Measurements from ENCODE around the gene FAM180B.

FAM180B gene

GRCh38 chr11:47564933-47565339, 21.5 kb upstream of the FAM180B start:
- H3K4me2 ChIP-seq (ENCODE audit: low read length) = peak overlapping the region; percentile 93
- no peaks in the 10 kb centered on the region for H3F3A ChIP-seq (ENCODE audit: insufficient read depth, low read length)
- H3K4me3 ChIP-seq (ENCODE audit: low read depth, low read length, poor library complexity, severe bottlenecking) = peak overlapping the region; percentile 87
- TF ChIP-seq EZH2 (IDR thresholded peaks at IDR 0.05; ENCODE audit: borderline replicate concordance, low read length) (no peak), CTCF (IDR thresholded peaks at IDR 0.05; ENCODE audit: low read length) (no peak)
- H4K20me1 ChIP-seq (ENCODE audit: insufficient read depth, low read length) = no peaks in the 10 kb centered on the region
- H3K9me2 ChIP-seq (ENCODE audit: low read depth, low read length) = no peaks in the 10 kb centered on the region
- 0 out of 2 replicates have a peak overlapping the region, but pooled peaks have one; percentile 45 for H2AFZ ChIP-seq (ENCODE audit: low read length)
- peak overlapping the region; percentile 86 for H3K9ac ChIP-seq (ENCODE audit: low read length)
- H3K27me3 ChIP-seq (ENCODE audit: insufficient read depth, low read length) = no peaks in the 10 kb centered on the region
- H3K79me2 ChIP-seq (ENCODE audit: insufficient read depth, low read length) = peaks cover 21% of the 10 kb centered on the region
- no peaks in the 10 kb centered on the region for H3K9me3 ChIP-seq (ENCODE audit: low read length)
- H3K4me1 ChIP-seq (ENCODE audit: insufficient read depth, low read length, severe bottlenecking) = peaks cover 23% of the 10 kb centered on the region
- peaks cover 15% of the 10 kb centered on the region for H3K36me3 ChIP-seq (ENCODE audit: insufficient read depth, low read length)
- H3K27ac ChIP-seq (ENCODE audit: low read depth, low read length, poor library complexity, severe bottlenecking) = peak overlapping the region; percentile 65

GRCh38 chr11:47565340-47566148, 20.9 kb upstream of the FAM180B start, which contains the start of gene PTPMT1:
Gene PTPMT1, plus strand, starts transcription at chr11:47565599. Its CDS starts 24 bp downstream, at chr11:47565623.
- no peaks in the 10 kb centered on the region for H3K9me2 ChIP-seq (ENCODE audit: low read depth, low read length)
- H3K4me2 ChIP-seq (ENCODE audit: low read length) = peak within 1 kb of the TSS; percentile 93
- H3K27me3 ChIP-seq (ENCODE audit: insufficient read depth, low read length) = no peaks in the 10 kb centered on the region
- TF ChIP-seq CTCF (IDR thresholded peaks at IDR 0.05; ENCODE audit: low read length) (no peak), EZH2 (IDR thresholded peaks at IDR 0.05; ENCODE audit: borderline replicate concordance, low read length) (no peak)
- peaks cover 21% of the 10 kb centered on the region for H3K36me3 ChIP-seq (ENCODE audit: insufficient read depth, low read length)
- peak within 1 kb of the TSS; percentile 65 for H3K27ac ChIP-seq (ENCODE audit: low read depth, low read length, poor library complexity, severe bottlenecking)
- peaks cover 21% of the 10 kb centered on the region for H3K79me2 ChIP-seq (ENCODE audit: insufficient read depth, low read length)
- H2AFZ ChIP-seq (ENCODE audit: low read length) = 0 out of 2 replicates have a peak within 1 kb of the TSS, but pooled peaks have one; percentile 45
- H3K4me1 ChIP-seq (ENCODE audit: insufficient read depth, low read length, severe bottlenecking) = peaks cover 23% of the 10 kb centered on the region
- no peaks in the 10 kb centered on the region for H3K9me3 ChIP-seq (ENCODE audit: low read length)
- H3K9ac ChIP-seq (ENCODE audit: low read length) = peak within 1 kb of the TSS; percentile 86
- H3K4me3 ChIP-seq (ENCODE audit: low read depth, low read length, poor library complexity, severe bottlenecking) = peak within 1 kb of the TSS; percentile 87
- H3F3A ChIP-seq (ENCODE audit: insufficient read depth, low read length) = 0 out of 2 replicates have a peak, but pooled peaks cover 5% of the 10 kb centered on the region
- no peaks in the 10 kb centered on the region for H4K20me1 ChIP-seq (ENCODE audit: insufficient read depth, low read length)

- Histone ChIP-seq H3K4me2 (ENCODE audit: low read length) (peak overlapping the region; percentile 93), H3K27ac (ENCODE audit: low read depth, low read length, poor library complexity, severe bottlenecking) (peak overlapping the region; percentile 55), H3K9ac (ENCODE audit: low read length) (peak overlapping the region; percentile 86), H3K9me3 (ENCODE audit: low read length) (no peaks in the 10 kb centered on the region), H2AFZ (ENCODE audit: low read length) (no peak overlapping the region), H3K4me1 (ENCODE audit: insufficient read depth, low read length, severe bottlenecking) (peaks cover 23% of the 10 kb centered on the region), H3K4me3 (ENCODE audit: low read depth, low read length, poor library complexity, severe bottlenecking) (peak overlapping the region; percentile 87), H3K36me3 (ENCODE audit: insufficient read depth, low read length) (peaks cover 28% of the 10 kb centered on the region), H3K9me2 (ENCODE audit: low read depth, low read length) (no peaks in the 10 kb centered on the region), H4K20me1 (ENCODE audit: insufficient read depth, low read length) (no peaks in the 10 kb centered on the region), H3K79me2 (ENCODE audit: insufficient read depth, low read length) (peaks cover 21% of the 10 kb centered on the region), H3K27me3 (ENCODE audit: insufficient read depth, low read length) (no peaks in the 10 kb centered on the region), H3F3A (ENCODE audit: insufficient read depth, low read length) (0 out of 2 replicates have a peak, but pooled peaks cover 5% of the 10 kb centered on the region)
- TF ChIP-seq EZH2 (IDR thresholded peaks at IDR 0.05; ENCODE audit: borderline replicate concordance, low read length) (no peak), CTCF (IDR thresholded peaks at IDR 0.05; ENCODE audit: low read length) (no peak)
Measured at GRCh38 chr11:47566149-47566698, 20.3 kb upstream of the FAM180B start.
